HS-27A (cell line): ENCODE data around the gene CYBA.

ENCODE experiments used
- DNase-seq: peaks from one replicate; pipeline ENCODE4 v3.0.0-alpha.2; 2012; ENCODE audit warnings: low read depth, missing footprints

The CYBA gene

DNA sequence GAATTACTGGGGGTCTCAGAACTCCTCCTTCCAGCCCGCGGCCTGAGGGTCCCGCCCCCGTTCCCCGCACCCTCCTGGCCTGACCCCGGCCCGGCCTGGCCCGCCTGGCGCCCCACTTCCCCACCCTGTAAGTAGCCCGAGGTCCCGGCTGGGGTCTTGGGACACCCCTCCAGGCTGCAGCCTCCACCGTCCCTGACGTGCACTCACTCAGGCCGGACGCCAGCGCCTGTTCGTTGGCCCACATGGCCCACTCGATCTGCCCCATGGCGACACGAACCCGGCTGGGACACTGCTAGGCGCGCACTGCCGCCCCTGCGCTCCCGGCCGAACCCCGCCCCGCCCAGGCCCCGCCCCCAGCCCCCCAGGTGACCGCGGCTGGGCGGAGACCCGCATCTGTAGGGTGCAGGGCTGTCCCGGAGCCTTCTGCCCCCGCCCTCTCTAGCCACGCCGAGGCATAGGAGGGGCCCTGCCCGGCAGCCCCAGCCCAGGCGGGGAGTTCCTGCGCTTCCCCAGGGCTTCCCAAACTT lies at the start of gene CYBA:
Gene CYBA, minus strand, starts transcription at position 305 of the 527 bp plus-strand sequence. Its CDS starts 40 bp downstream, at position 265.
- DNase-seq: no peak

DNA sequence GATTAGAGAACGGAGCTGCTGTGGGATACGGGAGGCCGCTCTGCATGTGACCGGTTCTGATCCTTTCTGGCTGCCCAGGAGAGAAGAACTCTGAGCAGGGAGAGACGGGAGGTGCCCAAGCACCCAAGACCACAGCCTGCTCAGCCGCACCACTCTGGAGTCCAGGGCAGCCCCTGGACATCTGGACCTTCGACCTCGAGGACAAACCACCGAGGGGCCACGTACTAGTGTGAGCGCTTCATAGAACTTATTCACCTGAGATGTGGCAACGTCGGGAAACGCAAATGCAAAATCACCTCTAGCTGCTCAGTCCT lies 49.4 kb upstream of the CYBA start:
- no peak for DNase-seq

DNA sequence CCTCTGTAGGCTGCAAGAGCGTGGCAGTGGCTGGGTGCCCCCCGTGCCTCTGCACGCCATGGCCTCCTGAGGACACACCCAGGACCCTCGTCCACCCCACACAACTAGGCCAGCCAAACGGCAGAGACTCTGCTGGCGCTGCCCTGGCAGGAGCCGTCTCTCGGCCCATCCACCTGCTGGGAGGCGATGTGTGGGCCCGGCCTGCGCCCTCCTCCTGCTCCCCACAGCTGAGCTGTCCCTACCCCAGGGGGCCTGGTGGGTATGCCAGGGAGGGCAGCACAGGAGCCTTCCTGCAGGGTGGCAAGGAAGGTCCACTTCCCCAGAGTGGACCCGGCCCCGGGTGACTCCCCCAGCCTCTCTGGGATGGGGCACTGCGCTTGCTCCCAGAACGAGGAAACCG lies 48.3 kb upstream of the CYBA start:
- no peak for DNase-seq

DNA sequence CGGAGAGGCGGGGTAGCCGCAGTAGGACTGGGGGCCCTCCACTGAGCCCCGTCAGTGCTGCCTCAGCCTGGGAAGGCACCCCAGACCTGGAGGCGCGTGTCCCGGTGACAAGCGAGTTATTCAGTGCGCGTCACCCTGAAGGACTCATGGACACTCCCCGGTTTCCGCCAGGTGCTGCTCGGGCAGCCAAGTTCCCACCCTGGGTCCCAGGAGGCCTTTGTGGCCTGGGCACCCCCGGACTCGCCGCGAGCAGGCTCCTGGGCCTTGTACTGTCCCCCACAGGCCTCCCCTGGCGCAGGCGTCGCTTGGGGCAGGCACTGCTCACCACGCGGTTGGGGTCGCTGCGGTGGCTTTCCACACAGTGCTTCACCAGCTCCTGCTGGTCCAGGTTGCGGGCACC lies 47.8 kb upstream of the CYBA start:
- DNase-seq: no peak

DNA sequence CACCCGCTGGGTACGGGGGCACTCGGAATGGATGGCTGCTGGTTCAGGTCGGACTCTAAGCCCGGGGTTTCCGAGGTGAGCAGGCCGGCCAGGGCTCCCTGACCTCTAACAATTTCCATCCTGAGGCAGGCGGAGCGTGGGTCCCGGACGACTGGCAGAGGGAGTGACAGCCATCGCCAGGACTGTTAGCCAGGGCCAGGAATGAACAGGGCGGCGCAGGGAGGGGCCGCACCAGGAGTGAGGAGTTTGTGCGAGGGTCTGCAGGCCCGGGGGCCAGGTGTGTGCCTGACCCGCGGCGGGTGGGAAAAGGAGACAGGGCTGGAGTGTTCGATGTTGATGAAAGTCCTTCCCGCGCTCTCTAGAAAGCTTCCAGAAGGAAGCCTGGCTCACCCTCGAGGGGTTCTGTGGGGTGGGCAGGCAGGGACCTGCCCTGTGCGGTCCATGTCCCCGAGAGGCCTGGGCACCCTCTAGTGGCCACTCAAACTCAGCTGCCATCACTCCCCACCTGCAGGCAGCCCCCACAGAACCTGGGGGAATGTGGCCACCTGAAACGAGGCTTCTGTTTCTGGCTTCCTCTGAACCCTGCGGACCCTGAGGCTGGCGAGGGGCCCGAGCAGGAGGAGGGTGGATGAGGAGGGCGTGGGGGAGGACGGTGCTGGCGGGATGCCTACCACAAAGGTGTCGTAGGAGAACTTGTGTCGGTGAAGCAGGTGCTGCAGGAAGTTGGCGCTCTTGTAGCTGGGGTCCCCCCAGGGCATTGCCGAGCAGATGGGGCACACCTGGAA lies 47.2 kb upstream of the CYBA start:
- no peak for DNase-seq

DNA sequence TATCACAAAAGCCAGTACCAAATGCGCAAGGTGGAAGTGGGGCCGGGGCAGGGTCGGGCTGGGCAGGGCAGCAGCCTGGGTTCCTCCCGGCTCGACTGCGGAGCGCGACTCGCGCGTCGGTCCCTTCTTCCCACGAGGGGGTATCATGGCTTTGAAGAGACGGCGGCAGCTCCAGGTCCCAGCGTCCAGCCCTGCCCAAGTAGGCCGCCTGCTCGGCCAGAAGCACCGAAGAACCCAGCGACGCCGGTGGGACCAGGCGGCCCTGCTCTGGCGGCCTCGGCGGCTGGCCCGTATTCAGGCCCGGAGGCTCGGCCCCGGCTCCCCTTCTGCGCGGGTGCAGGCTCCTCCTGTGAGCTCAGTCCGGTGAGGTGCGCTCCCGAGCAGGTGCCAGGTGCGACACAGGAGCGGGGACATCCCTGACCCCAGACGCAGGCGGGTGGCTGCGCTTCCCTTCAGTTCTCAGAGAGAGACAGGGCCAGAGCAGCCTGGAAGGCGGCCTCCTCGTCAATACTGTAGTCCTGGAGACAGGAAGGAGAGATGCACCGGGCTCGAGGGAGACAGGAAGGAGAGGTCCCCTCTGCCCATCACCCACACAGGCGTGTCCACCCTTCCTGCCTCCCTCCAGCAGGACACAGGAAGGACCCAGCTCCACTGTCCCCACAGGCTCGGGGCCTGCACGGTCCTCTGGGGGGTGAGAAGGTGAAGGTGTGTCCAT lies 46.4 kb upstream of the CYBA start:
- DNase-seq: no peak

DNA sequence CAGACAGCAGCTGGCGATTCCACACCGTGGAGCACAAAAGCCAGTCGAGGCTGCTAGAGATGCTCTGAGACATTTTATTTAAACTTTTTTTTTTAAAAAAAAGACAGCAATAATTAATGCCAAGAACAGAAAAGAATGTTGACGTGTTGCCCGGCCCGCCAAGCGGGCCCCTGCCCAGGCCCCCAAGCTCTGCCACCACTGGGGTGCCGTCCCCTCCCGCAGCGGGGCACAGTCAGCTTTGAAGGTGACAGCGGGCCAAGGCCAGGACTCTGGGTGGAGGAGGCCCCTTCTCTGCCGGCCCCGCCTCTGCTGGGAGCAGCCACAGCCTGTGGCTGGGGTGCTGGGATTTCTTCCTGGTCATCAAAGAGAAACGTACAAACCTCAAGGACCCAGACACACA lies 45.6 kb upstream of the CYBA start:
- no peak for DNase-seq

DNA sequence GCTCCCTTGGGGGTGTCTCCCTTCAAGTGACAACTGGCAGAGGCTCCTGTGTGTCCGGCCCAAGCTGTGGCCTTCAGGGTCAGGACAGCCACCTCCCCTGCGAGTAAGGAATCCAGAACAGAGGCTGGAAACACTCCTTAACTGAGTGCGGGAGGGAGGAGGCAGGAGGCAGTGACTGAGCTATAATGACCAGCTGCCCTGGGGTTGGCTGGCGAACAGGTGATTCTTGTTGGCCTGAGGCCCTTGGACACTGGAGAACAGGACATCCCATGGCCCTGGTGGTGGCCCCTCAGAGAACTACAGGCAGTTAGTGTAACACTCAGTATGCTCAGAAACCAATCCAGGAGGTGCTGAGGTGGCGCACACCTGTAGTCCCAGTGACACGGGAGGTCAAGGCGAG lies 44.9 kb upstream of the CYBA start:
- DNase-seq: no peak

DNA sequence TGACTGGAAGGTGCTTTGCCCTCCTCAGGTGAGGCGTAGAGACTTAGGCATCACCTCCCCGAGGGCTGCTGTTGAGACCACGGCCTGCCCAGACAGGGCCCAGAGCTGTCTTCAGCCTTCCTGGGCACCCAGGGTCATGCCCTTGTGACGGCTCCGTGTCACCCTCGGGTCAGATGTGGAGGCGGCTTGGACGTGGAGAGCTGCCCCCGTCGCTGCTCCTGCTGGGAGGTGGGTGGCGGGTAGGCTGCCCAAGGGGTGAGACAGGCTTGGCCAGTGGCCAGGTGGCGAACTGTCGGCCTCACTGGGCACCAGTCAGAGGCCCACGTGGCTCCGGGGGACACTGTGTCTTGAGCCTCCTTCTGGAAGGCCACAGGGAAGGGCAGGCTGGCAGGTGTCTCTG lies 44.4 kb upstream of the CYBA start:
- no peak for DNase-seq

DNA sequence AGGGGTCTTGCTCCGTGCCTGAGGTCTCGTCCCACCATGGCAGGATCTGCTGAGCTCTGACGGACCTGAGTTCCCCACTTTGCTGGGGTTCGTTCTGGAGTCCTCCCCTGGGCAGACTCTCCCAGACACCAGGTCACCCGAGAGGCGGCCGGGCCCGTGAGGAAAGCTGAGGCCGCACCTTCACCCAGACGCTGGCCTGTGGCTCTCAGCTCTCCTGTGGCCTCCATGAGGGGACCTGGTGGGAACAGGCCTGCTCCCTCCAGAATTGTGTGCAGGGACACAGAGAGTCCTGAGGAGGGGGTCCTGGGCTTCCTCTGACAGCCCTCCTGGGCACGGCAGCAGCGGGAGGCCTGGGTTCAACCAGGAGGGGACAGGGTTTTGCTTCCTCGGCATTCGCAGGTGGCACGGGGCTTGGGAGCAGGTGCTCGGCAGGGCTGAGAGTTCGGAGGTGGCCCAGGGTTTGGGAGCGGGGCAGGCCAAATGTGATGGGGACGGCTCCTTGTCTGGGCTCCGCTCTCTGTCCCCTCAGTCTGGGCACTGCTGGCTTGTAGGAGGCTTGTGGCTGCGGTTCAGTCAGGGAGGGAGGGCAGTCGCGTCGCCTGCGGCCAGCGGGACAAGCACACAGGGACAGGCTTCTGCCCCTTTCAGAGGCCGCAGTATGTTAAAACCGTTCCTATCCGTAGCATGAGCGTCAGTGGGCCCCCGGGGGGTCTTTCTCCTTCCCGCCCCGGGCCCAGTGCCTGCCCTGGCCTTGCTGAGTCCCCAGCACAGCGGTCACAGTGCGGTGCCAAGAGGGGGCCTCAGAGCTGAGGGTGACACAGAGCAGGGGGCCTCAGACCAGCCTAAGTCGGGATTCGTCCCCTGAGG lies 43.6 kb upstream of the CYBA start:
- DNase-seq: no peak

DNA sequence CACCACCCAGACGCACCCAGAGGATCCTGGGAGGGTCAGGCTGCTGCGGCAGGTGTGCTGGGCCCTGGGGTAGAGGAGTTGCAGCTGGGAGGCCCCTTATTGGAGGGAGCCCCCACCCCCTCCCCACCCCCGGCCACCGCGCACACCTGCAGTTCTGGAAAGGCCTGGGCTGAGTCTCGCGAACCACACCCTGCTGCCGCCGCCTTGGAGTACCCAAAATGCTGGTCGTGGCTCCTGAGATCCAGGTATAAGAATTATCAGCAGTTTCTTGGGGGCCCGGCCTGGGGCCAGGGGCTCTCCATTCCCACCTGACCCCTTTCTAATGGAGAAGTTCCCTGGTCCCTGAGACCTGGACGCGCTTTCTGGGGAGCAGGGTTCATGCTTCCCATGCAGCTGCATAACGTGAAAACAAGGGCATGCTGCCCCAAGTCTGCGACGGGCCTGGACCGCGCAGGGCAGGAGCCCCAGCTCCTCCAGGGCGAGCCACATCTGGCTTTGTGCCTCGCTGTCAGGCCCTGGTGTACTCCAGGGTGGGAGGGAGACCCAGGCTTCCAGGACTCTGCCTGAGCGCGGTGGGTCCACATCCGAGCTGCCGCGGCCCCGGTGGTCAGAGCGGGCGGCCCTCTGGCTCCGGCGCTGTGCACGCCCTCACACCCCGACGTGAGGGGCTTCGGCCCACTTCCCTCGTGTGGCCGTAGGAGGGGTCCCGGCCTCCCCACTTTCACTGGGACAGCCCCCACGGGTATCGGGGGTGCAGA lies 42.7 kb upstream of the CYBA start:
- no peak for DNase-seq

DNA sequence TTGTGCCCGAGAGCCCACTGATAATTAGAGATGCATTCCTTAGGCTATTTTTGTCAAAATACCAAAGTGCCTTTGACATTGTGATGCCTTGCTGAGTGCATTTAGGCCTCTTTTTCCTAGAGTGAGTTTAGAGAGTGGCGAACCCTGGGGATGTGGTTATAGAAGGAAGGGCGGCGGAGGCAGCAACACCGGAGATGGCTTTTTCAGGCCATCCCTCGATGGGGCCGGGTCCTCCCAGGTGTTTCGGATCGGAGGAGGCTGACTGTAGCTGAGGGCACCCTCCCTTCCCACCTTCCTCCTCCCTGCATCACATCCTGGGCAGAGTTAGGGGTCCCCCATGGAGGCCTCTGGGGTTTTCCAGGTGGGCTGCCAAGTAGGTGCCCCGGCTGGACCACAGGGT lies 42.0 kb upstream of the CYBA start:
- no peak for DNase-seq

DNA sequence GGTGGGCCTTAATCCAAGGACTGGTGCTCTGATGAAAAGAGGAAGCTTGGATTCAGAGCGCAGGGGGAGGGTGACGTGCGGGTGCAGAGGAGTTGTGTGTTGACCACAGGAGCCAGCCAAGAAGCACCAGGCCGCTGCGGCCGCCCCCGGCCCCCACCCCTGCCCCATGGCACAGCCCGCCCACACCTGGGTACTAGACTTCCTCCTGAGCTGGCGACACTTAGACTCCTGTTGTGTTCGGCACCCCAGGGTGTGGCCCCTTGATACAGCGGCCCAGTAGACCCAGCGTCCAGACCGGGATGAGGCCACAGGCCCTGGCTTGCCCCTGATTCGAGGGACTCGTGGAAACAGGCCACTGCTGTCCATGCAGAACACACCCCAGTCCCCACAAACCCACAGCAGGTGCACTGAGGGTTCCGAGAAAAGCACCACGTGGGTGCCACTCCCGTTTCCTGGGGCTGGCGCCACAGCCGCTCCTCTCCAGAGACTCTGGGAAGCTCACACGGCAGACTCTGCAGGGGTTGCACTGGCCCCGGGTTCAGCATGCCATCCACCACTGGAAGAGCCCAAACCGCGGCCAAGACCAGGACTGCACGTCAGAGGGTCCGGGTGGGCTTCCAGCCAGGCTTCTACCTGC lies 41.2 kb upstream of the CYBA start:
- DNase-seq: no peak

DNA sequence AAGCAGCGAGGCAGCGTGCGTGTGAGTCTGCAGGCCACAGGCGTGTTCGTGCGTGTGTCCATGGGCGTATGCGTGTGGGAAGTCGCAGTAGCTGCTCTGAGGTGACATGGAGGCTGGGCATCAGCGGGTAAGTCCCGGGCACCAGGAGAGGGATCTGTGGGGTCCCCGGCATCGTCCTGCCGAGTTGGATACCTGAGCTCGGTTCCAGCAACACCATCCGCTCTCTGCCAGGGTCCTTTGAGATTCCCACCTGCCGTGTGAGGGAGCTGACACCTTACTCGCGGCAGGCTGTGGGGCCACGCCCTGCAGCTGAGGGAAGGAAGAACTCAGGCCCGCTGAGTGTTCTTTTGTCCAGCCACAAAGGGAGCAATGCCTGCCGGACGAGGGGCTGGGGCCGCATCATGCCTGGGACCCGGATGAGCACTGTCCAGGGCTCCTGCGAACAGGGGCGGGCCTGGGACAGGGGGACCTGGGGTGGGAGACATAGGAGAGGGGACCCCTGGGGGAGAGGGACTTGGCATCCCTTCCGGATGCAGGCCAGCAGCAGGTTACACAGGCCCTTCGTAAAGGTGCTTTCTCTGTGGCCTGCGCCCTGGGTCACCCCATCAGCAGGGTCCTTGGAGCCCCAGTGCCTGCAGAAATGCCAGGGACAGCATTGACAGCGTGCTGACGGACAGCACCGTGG lies 40.4 kb upstream of the CYBA start:
- DNase-seq: no peak

DNA sequence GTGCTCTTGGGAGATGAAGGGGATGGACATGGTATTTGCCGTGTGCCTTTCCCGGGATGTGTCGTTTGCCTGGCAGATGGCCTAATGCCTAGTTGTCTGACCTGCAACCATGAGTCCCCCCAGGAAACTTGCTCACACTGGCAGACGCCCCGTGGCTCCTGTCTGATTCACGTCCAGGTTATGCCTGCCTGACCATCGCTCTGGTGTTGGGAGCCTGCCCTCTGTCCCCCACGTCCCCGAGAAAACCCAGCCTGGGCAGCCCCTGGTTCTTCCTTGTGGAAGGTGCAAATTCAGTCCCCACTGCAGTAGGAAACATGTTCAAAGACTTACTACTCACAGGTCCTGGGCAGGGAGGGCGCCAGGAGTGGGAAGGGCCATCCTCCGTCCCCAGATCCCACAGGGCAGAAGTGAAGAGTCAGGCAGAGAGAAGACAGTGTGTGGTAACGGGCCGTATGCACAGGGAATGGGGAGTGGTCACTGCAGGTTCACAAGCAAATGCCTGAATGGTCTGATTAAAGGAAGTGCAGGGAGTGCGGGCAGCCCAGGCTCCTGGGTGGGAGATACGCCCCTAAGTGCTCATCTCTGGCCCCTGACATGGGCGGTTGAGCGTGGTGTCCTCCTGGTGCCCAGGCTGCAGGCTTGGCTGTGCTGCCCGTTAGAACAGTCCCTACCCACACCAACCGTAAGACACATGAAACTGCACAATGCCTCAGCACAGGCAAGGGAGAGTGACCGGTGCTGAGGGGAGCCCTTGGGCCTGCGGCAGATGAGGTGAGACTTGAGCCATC lies 39.7 kb upstream of the CYBA start:
- no peak for DNase-seq

DNA sequence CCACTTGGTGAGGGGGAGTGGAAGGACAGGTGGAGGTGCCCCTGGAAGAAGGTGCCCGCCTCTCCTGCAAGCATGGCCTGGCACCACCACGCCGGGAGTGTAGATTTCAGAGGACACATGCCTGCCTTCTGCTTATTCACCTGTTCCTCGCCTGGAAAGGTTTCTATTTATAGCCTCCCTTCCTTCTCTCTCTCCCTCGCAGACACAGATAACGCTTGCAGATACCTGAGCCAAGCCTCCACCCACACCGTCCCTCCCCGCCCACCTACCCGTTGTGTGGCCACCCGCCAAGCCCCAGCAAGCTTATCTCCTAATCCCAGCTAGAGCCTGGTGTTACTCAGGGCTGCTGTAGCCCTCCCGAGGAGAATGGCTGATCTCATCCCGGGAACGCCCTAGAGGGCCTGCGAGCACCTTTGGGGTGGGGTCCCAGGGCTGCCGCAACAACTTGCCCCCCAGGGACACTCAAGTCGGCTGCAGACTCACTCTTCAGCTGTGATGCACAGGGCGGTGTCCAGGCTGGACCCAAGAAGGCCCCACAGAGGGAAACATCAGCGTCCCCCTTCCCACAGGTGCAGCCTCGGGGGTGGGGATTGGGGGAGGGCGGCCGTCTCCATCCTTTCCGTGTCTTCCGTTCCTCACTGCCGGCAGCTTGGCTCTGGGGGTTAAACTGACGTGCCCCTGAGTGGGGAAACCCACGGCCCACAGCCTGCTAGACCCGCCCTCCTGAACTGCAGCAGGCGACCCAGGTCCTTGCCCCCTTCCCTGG lies 37.3 kb upstream of the CYBA start:
- no peak for DNase-seq

DNA sequence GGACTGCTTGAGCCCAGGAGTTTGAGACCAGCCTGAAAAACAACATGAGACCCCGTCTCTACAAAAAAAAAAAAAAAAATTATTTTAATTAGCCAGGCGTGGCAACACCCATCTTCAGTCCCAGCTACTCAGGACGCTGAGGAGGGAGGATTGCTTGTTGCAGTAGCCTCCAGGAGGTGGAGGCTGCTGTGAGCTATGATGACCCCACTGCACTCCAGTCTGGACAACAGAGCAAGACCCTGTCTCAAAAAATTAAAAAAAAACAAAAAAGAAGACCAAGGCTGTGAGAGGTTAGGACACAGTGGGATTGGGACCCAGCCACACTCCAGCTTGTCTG lies 36.8 kb upstream of the CYBA start:
- DNase-seq: no peak

DNA sequence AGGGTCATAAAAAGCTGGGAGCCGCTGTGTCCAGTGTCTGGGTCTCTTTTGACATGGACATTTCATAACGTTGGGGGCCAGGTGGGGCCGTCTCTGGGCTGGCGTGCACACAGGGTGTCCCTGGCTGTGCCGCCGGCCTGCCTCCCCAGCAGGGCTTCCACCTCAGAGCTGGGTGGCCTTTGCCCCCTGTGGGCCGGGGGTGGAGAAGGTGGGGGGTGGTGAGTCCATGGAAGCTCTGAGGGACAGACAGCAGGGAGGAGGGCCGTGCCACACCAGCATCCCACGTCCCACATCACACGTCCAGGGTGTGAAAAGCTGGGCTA lies 36.4 kb upstream of the CYBA start:
- no peak for DNase-seq

DNA sequence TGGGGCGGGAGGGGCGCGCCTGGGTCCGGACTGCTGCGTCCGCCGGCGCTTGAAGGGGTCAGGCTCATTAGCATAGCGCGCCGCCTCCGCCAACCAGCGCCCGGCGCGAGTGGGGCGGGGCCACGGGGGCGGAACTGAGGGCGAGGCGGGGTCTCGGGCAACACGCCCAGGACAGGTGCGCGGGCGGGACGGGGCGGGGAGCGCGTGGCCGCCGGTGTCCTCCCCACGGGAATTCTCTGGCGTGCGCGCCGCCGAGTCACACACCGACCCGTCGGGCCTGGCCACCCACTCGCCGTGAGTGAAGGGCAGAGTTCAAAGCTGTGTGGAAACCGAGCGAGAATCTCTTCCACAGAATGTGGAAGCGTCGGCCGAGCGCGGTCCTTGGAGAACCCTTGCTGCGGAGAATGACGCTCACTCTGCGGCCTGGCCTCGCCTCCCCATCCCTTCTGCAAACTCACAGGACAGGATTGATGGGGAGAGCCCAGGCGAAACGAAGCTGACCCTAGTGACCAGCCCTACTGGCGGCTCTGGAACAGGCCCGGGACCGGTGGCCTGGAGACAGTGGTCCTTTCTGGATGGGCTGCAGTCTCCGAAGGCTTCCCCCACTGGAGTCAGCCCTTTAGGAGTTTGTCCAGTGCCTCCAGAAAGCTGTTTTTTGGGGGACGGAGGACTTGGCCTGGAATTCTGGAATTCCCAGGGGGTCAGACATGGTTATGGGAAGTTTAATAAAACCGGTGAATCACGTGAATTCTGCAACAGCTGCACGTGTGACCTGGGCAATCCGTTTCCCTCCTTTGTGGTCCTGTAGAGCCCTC lies 35.8 kb upstream of the CYBA start, which contains the start of gene SNAI3:
Gene SNAI3, minus strand, starts transcription at position 69 of the 815 bp plus-strand sequence. CDS start 101 bp downstream, outside the sequence.
- no peak for DNase-seq
